Measurements from ENCODE around the gene IGDCC3.

Gene IGDCC3

DNA sequence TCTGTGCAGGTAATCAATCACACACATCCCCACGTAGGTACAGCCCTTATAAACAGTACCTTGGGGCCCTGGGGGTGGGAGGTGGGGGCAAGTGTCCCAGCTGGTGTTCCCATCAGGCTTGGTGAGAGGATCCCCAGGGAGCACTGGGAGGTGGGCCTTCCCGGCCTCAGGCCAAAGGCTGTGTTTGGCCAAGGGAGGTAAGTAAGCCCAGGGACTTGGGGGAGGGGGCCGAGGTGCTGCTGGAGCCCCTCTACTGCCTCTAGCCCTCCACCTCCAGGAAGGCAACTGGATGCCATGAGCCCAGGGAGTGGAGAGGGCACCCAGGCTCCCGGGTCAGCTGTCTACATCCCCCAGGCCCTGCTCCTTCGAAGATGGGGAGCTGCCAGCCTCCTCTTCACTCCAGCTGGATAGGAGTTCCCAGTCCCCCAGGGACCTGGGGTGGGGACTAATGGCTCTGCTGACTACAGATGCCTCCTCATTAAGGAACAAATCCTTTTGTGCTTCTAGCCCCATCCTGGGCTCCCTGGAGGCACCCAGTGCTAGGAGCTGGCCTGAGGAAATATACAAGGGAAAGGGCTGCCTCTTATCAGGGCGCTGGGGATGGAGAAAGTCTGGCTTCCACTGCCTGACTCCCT lies 40.2 kb downstream of the IGDCC3 start:
- H3K79me2 ChIP-seq (ENCODE audit: insufficient read depth, low read depth), result no peaks in the 10 kb centered on the region
- H2AFZ ChIP-seq (ENCODE audit: low read depth), result no peak overlapping the region
- no peak for TF ChIP-seq CTCF (conservative IDR thresholded peaks at IDR 0.05; ENCODE audit: low read depth, low read length)
- no peak overlapping the region for H3K4me2 ChIP-seq
- no peak overlapping the region for H3K27ac ChIP-seq
- H3K4me1 ChIP-seq (ENCODE audit: low read depth, poor library complexity, severe bottlenecking), result no peaks in the 10 kb centered on the region
- no peaks in the 10 kb centered on the region for H3K36me3 ChIP-seq (ENCODE audit: insufficient read depth)
- H3K27me3 ChIP-seq (ENCODE audit: insufficient read depth, low read depth), result no peaks in the 10 kb centered on the region
- H4K20me1 ChIP-seq (ENCODE audit: insufficient read depth), result no peaks in the 10 kb centered on the region
- H3K4me3 ChIP-seq (IDR thresholded peaks at IDR 0.05; ENCODE audit: insufficient read depth, low read depth, low read length), result no peak overlapping the region
- H3K9ac ChIP-seq, result no peak overlapping the region

DNA sequence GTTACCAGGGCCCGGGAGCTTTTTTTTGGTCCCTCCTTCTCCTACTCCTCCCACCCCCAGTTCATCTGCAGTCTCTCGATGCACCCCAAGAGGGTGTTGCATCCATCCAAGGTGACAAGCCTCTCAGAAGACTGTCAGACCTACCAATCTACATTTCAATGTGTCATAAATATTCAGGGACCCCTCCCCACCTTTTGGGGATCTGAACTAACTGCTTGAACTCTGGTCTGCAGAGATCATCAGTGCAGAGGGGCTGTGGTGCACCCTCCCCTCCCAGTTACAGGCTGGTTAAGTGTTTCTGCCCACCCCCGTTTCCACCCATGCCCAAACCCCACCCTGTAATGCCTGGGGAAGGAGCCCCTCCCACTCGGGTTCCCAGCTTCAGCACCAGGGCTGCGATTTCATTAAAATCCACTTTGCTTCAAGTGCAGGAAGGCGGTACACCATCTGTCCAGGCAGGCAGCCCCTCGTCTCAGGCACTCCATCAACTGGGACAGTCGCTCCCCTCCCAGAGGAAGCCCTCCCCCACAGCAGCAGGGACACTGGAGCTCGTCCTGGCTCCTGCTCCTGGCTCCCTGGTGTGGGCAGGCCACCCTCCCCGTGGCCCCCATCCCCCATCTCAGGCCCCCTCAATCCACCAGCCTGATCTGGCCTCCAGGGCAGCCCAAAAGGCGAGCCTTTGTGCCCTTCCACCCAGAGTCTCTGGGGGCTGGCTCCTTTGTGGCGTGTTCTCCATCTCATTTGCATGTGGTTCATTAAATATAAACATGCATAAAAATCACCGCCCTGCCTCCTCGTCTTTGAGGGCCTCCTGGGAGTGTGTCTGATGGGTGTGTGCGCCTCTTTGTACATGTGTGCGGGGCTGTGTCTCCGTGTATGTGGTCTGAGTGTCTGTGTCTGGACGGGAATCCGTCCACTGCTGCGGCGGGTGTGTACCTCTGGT lies 41.0 kb downstream of the IGDCC3 start:
- Histone ChIP-seq H3K9ac (no peak overlapping the region), H3K4me3 (IDR thresholded peaks at IDR 0.05; ENCODE audit: insufficient read depth, low read depth, low read length) (no peak overlapping the region), H3K4me2 (no peak overlapping the region), H4K20me1 (ENCODE audit: insufficient read depth) (no peaks in the 10 kb centered on the region), H3K27ac (no peak overlapping the region), H3K4me1 (ENCODE audit: low read depth, poor library complexity, severe bottlenecking) (no peaks in the 10 kb centered on the region), H3K79me2 (ENCODE audit: insufficient read depth, low read depth) (no peaks in the 10 kb centered on the region), H3K36me3 (ENCODE audit: insufficient read depth) (no peaks in the 10 kb centered on the region), H2AFZ (ENCODE audit: low read depth) (no peak overlapping the region), H3K27me3 (ENCODE audit: insufficient read depth, low read depth) (no peaks in the 10 kb centered on the region)
- no peak for TF ChIP-seq CTCF (conservative IDR thresholded peaks at IDR 0.05; ENCODE audit: low read depth, low read length)

GRCh38 chr15:65335278-65336055 lies 42.3 kb downstream of the IGDCC3 start:
- no peaks in the 10 kb centered on the region for H3K4me1 ChIP-seq (ENCODE audit: low read depth, poor library complexity, severe bottlenecking)

More at GRCh38 chr15:65335278-65336055, 42.3 kb downstream of the IGDCC3 start:
- Histone ChIP-seq H2AFZ (ENCODE audit: low read depth) (no peak overlapping the region), H3K27me3 (ENCODE audit: insufficient read depth, low read depth) (no peaks in the 10 kb centered on the region; the same call in 1 of the 2 replicates), H3K9ac (no peak overlapping the region), H3K4me3 (IDR thresholded peaks at IDR 0.05; ENCODE audit: insufficient read depth, low read depth, low read length) (no peak overlapping the region), H3K36me3 (ENCODE audit: insufficient read depth) (no peaks in the 10 kb centered on the region), H3K27ac (no peak overlapping the region), H3K79me2 (ENCODE audit: insufficient read depth, low read depth) (no peaks in the 10 kb centered on the region), H3K4me2 (no peak overlapping the region), H4K20me1 (ENCODE audit: insufficient read depth) (no peaks in the 10 kb centered on the region)
- TF ChIP-seq CTCF (conservative IDR thresholded peaks at IDR 0.05; ENCODE audit: low read depth, low read length), result no peak
